Measurements from ENCODE around the gene GSE1. TPM values are rescaled to one million over a fixed set of nuclear protein-coding genes. Genes with fewer than 3 reads are reported as not detected.

Gene GSE1
- total RNA-seq, 1 experiment from 2014 or later, result 124 TPM

Other genes starting within 250 kb of the GSE1 start
- gene GINS2, start 75.6 kb downstream of the GSE1 start, total RNA-seq (2021), result 35.5 to 38.4 TPM (median 38.0 TPM) in 3 replicates
- 6.3 to 8.3 TPM (median 7.9 TPM) in 3 replicates for gene C16orf74, start 137.8 kb downstream of the GSE1 start, total RNA-seq (2021)
- gene EMC8, start 186.2 kb downstream of the GSE1 start, total RNA-seq (2021), result 48.0 to 55.2 TPM (median 52.7 TPM) in 3 replicates
- gene COX4I1, start 186.4 kb downstream of the GSE1 start, total RNA-seq (2021), result 578 to 618 TPM (median 606 TPM) in 3 replicates